HG02798 (cell line): ENCODE measurements around the gene CLCF1.

Source experiments
- ATAC-seq: cut with Tn5 transposase; IDR thresholded peaks from one replicate; pipeline ENCODE4 v1.9.1; 2021; ENCODE audit warnings: mild to moderate bottlenecking; ENCODE audit not compliant: unreplicated experiment, poor library complexity

Gene CLCF1

DNA sequence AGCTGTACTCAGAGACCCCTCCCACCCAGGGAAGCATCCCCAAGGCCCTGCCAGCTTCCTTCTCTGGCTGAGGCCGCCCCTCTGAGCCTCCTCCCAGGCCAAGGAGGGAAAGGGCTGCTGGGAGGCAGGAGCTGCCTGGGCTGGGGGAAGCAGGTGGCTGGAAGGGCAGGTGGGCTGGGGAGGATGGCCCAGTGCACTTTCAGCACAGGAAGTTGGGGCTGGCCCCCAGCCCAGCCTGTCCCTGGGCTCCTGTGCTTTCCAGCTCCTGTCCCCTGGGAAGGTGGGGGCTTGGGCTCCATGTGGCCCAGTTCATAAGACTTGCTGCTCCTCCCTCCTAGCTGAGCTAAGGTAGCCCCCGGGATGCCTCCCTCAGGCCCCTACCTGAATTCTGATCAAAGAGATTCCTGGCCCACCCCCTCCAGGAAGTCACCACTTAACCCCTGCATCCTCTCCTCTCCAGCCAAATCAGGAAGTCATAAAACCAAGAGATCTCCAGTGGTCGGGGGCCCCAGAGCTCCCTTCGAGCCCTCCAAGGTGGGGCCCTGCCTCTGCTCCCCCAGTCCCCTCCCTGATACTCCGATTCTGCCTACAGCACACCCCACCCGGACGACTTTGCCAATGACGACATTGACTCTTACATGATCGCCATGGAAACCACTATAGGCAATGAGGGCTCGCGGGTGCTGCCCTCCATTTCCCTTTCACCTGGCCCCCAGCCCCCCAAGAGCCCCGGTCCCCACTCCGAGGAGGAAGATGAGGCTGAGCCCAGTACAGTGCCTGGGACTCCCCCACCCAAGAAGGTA is 23.4 kb upstream of the CLCF1 start:
- no peak for ATAC-seq

DNA sequence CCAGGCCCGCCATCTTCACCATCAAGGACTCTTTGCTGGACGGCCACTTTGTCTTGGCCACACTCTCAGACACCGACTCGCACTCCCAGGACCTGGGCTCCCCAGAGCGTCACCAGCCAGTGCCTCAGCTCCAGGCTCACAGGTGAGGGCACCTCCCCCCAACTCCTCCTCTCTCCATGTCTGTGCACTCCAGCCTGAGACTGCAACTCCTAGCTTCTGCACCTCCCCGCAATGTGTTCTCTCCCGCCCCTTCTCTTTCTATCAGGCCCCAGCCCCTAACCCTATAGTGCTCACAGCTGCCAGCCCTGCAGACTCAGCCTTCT is 22.8 kb upstream of the CLCF1 start:
- no peak for ATAC-seq

DNA sequence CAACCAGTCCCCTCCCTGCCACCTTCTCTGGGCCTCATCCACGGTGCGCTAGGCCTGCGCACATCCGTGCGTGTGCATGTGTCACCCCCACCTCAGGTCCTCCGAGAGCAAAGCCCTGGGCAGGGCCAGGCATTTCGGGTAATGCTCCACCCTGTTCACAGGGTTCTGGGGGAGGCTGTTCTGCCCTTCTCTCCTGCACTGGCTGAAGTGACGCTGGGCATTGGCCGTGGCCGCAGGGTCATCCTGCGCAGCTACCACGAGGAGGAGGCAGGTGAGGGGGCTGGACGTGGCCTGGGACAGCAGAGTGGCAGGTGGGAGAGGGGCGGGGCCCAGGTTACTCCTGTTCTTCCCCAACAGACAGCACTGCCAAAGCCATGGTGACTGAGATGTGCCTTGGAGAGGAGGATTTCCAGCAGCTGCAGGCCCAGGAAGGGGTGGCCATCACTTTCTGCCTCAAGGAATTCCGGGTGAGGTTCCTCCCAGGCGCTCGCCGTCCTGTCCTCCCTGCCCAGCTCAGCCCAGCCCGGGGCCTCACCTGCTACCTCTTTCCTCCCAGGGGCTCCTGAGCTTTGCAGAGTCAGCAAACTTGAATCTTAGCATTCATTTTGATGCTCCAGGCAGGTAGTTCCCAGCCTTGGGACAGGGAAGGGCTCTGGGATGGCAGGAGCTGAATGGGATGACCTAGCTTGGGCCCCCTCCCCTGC is 22.3 kb upstream of the CLCF1 start:
- no peak for ATAC-seq

DNA sequence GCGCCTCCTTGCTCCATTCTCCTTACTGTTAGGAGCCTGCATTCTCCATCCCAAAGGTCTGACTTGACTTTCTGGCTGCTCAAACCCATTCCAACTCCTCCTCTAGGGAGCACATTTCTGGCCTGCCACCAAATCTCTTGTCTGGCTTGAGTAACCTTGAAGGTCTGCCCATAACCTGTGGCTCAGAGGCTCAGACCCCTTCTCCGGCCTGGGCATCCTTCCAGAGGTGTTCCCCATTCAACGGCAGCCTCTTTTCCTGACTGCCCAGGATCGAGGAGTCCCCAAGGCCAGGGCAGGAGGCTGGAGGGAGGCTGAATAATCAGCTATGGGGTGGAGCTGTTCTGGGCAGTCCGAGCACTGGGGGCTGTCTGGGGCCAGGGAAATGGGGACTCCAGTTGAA is 20.6 kb upstream of the CLCF1 start:
- ATAC-seq, result no peak

DNA sequence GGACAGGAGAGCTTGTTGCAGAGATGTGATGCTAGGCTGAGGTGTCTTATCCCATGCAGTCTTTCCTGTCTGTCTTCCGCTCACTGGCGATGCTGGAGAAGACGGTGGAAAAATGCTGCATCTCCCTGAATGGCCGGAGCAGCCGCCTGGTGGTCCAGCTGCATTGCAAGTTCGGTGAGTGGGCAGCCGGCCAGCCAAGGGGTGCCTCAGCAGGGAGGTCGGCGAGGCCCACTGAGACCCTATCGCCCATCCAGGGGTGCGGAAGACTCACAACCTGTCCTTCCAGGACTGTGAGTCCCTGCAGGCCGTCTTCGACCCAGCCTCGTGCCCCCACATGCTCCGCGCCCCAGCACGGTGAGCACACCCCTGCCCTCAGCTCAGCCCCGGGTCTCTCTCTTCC is 20.0 kb upstream of the CLCF1 start:
- ATAC-seq, result no peak

DNA sequence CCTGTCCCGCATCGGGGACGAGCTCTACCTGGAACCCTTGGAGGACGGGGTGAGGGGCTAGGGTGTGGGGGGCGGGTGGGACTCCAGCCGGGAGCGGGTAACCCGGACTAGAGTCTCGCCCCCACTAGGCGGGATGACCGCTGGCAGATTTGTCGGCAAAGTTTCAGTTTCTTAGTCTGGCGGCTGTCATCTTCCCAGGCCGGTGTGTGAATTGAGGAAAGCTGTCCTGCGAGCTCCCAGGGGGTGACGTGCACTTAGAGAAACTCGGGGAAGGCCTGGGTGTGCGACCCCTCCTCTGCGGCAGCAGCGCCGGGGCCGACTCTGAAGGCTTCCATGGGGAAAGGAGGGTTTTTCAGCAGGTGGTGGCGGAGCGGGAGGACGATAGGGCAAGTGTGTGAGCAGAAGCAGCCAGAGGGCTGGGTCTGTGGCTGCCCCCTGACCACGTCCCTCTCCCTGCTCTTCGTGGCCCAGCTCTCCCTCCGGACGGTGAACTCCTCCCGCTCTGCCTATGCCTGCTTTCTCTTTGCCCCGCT is 18.9 kb upstream of the CLCF1 start:
- ATAC-seq, result no peak

DNA sequence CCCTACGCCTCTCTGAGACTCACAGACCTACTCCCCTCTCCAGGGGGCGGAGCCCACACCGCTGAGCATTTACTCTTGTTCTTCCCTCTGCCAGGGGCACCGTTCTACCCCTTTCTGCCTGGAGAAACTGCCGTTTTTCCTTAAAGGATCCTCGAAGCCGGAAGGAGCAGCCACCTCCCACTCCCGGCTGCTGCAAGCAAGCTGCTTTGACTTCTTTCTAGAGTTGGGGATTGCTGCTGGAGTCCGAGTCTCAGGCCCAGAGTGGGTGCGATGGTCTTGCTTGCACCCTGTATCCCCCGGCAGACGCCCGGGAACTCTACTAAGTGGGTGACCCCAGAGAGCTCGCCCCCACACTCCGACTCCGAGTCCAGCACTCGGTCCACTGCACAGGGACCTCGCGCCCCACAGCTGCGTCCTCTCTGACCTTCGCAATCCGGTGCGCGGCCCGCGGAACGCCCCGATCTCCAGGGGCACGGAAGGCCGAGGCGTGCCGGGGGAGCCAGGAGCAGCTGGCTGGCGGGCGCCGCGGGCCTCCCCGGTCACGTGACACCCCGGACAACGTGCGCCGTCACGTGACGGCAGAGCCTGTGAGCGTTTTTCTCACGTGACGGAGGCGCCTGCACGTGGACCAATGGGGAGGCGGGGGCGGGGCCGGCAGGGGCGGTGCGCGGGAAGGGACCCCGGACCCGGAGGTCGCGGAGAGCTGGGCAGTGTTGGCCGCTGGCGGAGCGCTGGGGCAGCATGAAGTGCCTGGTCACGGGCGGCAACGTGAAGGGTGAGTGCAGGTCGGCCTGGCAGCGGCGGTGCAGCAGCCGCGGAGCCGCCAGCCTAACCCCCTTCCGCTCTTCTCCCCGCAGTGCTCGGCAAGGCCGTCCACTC is 18.1 kb upstream of the CLCF1 start, which contains the start of gene RAD9A:
Gene RAD9A, plus strand, starts transcription at position 683 of the 879 bp plus-strand sequence. Its CDS starts 59 bp downstream, at position 742.
- peak; percentile 86 for ATAC-seq

DNA sequence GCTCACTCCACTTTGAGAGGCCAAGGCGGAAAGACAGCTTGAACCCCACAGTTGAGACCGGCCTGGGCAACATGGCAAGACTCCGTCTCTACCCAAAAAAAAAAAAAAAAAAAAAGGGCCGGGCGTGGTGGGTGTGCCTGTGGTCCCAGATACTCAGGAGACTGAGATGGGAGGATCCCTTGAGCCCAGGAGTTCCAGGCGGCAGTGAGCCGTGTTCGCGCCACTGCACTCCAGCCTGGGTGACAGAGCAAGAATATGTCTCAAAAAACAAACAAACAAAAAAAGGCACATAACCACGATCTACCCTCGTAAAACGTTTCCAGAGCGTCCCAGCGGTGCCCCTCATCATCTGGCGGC is 17.5 kb upstream of the CLCF1 start:
- ATAC-seq, result no peak

DNA sequence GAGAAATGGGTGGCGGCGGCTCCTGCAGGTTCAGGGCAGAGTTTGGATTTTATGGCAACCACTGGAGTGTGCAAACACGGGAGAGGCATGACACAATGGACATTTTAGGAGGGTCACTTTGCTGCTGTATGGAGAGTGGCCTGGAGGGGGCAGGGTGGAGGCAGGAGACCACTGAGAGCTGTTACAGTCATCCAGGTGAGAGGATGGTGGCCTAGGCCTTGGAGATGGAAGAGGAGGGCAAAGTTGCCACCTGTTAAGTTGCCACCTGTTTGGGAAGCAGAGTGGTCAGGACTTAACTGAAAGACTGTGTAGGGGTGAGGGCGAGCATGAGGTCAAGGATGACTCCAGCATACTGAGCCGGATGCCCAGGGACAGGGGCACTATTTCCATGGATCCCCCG is 16.1 kb upstream of the CLCF1 start:
- no peak for ATAC-seq

DNA sequence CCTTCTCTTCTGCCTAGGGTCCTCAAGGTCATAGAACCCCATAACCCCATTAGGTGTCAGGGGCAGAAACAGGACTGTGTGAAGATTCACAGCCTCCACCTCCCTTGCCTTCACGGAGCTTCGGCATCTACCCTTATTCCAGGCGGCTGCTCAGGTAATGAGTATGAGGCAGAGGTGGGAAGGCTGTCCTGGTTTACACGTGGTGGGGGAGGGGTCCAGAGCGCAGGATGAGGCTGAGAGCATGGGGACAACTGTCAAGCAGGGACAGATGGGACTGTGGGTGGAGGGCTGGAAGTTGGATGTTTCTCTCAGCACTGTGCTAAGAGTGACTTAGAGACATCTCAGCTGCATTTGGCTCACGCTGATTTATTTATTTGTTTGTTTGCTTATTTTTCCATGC is 14.1 kb upstream of the CLCF1 start:
- ATAC-seq, result no peak

DNA sequence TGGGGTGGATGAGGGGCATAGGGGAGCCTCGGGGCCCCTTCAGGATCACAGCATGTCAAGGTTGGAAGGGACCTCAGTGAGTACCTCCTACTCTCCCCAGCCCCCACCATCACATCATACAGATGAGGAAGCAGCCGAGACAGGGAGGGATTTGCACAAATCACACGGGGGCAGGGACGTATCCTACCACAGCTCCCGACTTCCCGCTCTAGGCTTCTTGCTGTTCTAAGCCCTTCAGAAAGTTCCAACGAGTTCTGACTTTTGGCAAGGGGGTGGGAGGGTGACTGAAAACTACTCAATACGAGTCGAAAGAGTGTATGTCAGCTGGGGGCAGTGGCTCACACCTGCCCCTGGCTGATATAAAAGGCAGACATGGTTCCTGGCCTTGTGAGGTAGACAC is 13.7 kb upstream of the CLCF1 start:
- no peak for ATAC-seq

DNA sequence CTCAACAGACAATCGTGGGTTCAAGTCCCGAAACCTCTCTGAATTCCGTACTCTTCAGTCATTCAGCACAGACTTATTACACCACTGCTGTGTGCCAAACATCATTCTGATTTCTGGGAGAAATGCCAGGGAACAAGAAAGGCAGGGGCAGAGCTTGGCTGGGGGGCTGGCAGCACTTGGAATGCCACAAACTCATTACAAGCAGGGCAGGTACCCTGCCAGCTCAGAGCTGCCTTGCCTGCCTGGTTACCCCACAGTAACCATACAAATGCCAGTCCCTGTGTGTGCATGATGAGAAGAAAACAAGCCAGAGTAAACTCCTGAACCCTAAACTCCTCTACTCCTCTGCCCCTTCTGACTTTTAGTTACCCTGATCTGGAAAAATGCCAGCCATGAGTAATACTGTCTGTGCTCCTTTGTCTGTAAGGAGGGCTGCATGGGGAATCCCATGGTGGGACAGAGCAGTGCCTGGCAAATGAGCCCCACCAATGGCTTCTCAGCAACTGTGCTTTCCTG is 11.5 kb upstream of the CLCF1 start:
- ATAC-seq, result no peak

DNA sequence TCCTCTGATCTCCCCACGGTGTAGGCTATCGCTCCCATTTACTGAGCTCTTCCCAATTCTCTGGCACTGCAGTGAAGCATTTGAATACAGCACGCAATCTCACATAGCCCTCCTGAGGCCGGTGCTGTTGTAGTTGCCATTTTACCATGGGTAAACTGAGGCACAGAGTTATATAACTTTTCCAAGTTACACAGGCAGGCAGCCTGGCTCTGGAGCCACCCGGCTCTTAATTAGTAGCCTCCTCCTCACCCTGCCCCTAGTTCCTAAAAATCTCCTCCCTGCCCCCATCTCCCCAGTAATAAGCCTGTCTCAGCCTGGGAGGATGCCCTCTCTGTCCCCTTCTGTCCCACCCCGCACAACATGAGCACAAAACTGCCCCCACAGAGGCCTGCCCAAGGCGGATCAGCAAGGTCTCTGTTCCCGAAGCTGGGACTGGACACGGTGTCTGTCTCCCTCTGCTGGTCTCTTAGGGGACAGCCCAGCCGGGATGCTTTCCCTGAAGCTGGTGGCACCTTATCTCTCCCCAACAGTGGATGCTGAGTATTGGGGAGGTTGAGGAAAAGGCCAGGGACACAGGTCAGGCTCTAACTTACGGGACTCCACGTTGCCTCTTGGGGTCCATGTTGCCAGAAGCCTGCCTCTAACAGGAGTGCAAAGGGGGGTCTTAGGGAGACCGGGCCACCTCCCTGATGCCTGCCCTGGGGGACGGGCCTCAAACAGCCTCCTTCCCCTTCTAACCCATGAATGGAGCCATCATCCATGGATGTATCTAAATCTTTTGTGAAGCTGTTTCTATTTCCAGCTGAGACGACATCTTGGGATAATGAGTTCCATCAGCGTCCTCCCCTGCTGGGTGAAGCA is 9.1 kb upstream of the CLCF1 start:
- peak; percentile 61 for ATAC-seq

DNA sequence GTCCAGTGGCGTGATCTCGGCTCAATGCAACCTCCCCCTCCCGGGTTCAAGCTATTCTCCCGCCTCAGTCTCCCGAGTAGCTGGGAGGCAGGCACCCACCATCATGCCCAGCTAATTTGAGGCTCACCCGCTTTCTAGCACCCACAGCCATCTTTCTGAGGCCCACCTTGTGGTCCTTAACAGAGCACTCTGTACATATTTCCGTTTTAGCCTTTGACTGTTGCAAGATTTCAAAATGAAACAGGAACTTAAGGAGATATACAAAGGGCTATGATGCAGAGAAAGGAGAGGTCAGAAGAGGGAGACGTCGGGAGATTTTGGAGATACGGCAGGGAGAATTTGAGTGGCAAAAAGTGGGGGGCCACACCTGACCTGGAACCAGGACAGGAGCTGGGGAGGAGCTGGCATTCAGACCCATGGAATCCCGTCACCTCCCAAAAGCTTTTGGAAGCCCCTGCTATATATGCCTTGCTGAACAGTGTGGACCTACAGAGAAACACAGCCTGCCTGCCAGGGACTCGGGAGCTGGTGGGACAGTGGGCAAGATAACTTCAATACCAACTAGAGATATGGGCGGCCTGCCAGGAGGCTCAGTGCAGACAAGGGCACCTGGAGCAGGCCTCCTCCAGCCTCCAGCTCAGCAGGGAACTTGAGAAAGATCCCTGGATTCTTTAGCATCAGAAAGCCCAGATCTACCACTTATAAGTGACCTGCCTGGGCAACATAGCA is 8.0 kb upstream of the CLCF1 start:
- ATAC-seq, result no peak

DNA sequence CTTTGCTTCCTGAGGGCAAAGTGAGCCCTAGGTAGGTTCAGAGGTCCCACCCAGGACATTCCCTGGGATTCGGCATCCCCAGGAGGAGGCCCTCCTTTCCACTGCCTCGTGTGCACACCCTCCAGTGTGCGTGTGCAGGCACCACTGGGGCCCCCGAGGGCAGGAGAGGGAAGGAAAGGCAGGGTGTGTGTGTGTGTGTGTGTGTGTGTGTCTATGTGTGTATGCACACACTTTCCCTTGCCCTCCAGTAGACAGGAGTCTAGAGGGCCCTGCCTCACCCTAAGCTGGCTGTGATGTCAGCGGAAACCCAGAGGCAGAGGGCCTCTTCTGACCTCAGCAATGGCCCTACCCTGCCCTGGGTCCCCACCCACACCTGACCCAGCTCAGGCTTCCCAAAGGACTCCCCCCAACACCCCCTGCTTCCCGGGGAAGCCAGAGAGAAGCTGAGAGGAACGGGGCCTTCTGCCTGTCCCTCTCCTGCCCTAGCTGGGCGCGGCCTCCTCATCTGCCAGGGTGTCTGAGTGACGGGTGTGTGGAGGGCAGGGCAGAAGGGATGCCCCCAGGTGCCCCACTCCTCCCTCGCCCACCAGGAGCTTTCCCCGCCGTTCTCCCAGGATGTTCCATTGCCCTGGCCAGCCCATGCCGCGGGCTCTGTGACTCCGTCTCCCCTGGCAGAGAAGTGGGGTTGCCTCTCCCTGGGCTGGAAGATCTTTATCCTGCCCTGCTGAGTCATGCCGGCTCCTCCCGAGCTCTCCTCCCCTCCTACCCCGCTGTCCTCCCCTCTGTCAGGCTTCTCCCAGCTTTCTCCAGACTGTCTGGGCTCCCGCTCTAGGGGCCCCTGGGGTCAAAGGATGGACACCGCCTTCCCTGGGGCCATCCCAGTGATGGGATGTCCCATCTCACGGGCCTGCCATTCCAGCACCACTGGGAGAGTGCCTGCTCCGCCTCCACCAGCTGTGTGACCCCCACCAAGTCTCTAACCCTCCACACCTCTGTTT is 6.0 kb upstream of the CLCF1 start:
- ATAC-seq, result no peak

DNA sequence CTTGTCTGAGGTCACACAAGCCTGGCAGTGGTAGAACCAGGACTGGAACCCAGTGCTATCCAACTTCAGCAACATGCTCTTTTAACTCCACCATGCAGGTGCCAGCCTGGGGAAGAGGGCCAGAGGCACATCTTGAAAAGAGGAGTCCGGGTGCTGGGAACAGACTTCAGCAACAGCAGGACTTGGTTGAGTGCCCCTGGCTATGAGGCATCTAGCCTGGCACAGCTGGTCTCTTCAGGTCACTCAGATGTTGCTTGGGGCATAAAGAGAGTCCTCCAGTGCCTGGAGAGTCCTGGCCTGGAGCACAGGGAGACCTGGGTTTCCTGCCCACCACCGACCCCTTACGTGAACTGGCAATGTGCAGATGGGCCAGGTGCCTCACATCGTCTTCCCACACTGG is 5.1 kb upstream of the CLCF1 start:
- no peak for ATAC-seq

DNA sequence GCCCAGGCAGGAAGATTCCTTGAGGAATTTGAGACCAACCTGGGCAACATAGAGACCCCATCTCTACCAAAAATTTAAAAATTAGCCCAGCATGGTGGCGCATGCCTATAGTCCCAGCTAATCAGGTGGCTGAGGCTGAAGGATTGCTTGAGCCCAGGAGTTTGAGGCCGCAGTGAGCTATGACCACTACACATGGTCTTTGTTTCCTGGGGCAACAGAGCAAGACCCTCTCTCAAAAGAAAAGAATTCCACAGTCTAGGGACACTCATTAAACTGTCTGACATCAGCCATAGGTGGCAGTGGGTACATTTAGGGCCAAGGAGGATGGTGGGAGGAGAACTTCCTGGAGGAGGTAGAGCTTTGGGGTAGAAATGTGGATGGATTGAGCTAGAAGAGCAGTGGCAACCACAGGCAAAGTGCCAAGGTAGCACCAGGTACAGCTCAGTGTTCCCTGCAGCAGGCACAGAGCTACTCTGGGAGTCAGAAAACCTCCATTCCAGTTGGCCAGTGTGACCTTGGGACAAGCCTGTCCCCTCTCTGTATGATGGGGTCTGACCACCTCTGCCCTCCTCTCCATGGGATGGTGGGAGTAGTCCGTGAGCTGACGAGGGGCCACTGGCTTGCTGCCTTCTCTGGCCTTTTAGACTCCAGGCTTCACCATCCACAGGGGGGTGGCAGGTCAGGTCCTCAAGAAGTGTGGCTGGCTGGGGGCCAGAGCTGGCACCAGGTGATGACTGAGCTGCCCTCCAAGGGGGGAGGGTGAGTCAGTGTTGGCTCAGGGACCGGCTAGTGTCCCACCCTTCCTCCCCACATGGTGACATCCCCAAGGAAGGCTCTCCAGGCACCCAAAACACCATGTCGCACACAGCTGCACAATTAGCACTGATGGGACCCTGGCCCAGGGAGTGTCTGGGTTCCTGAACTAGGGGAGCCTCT is 3.7 kb upstream of the CLCF1 start:
- no peak for ATAC-seq
